HG02678 (cell line): ENCODE measurements around the gene NT5DC3.

Source experiments
- ATAC-seq: cut with Tn5 transposase; IDR thresholded peaks from one replicate; pipeline ENCODE4 v1.9.1; 2021; ENCODE audit warnings: mild to moderate bottlenecking, moderate library complexity; ENCODE audit not compliant: unreplicated experiment

Gene NT5DC3

DNA sequence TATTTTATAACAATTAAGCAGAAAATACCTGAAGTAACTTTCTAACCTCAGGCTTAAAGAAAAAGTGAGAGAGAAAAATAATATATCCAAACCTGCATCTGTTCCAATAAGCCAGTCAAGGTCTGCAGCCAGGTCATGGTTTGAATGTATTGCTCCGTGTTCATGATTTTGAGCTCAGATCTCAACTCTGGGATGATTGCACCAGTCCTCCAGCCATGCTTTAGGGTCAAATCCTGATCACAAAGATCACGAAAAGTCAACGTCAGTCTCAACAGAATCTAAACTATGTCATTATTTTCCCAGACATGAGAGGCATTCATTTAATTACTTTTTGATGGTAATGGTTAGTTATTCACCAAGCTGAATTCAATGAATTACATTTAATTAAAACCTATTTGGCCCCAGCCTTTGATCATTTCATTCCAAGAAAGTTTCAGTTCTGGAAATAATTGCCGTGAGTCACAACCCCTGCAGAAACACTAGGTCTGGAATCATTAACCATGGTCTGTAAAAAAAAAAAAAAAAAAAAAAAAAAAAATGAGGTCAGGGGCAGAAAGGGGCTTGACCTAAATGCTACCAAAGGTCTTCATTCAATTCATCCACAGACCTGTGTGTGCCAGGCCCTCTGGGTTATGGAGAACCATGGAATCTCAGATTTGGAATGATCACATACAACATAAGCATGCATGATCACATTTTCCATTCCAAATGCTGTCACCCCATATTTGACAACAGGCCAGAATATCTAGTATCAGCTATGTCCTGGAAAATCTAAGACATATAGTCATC lies 55.6 kb downstream of the NT5DC3 start:
- ATAC-seq: no peak

- no peak for ATAC-seq
Observed at GRCh38 chr12:103783744-103784664, 57.0 kb downstream of the NT5DC3 start.

- ATAC-seq: no peak
Observed at GRCh38 chr12:103782399-103782798, 58.6 kb downstream of the NT5DC3 start.

DNA sequence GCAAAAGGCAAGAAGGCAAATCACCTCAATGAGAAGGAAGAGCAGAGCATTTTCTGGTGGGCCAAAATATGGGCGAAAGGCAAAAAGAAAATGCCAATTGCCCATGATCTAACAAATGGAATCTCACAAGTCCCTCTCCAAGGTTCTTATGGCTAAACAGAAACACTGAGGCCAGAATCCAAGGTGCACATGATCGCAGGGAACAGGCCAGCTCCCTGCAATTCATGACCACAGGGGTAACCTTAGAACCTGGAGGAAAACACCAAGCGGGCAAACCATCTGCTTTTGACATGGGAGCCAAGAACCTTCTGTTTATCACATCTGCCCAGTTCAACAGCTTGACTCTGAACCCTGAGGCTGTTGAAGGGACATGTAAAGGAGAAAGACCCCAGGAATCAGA lies 60.0 kb downstream of the NT5DC3 start:
- no peak for ATAC-seq

DNA sequence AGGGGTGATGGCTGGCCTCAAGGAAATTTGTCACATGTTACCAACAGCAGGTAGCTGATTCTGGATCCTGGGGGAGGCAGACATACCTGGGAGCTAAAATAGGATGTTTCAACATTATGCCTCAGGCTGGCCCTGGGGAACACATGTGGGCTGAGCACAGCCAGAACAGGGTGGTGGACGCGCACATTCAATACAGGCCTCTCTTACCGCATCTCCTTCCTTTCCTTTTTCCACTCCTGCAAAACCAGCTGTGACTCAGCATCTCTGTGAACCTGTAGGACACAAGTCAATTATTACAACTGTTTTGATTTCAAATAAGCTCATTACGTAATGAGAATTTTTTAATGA lies 61.0 kb downstream of the NT5DC3 start:
- ATAC-seq: no peak

DNA sequence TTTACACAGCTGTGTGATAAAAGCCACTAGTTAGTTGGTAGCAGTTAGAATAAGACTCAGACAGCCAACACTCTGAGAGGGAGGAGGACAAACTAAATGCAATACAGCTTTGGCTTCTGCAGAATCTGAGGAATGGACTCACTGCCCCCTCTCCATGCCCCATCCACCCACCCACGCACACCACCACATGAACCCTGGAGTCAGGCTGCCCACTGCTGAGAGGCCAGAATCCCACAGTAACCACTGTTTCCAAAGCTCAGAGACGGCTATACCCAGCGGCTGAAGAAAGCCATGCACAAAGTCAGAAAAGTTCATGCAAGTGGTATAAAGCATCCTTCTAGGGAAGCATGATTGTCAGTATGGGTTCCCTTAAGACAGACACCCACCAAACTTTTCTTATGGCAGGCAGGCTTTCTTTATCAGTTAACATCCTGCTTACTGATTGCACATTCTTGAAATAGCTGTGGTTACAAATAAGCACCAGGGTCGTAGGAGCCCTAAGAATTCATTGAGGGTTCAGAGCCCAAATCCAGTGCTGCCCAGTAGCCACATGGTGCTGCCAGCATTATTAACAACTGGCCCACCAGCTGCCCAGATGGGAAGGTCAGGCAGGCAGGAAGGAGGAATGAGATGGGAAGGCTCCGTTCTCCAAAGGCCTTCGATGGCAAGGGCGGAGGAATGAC lies 61.5 kb downstream of the NT5DC3 start:
- no peak for ATAC-seq

GRCh38 chr12:103778781-103779180 lies 62.3 kb downstream of the NT5DC3 start:
- ATAC-seq: no peak

DNA sequence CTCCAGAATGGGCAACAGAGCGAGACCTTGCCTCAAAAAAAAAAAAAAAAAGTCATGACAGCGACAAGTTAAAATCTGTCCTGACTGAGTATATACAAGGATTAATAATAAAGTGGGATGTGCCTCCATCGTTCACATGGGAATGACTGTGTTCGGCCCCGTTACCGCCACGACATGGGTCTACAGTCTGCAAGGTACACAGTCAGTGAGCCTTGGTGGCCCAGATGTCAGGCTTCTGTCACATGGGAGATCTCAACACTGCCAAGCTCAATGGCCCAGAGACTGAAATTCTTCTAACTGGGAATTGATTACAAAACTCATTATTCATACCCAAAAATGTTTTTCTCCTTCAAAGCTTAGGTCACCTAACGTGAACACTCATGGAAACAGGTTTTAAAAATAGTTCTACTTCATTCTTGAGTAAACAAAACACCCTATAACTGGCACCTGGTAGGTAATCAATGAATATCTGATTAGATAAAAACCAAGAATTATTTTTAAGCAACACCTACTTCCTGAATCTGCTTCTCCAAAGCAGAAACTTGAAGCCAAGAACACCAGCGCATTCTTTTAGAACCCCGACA lies 66.0 kb downstream of the NT5DC3 start:
- no peak for ATAC-seq

DNA sequence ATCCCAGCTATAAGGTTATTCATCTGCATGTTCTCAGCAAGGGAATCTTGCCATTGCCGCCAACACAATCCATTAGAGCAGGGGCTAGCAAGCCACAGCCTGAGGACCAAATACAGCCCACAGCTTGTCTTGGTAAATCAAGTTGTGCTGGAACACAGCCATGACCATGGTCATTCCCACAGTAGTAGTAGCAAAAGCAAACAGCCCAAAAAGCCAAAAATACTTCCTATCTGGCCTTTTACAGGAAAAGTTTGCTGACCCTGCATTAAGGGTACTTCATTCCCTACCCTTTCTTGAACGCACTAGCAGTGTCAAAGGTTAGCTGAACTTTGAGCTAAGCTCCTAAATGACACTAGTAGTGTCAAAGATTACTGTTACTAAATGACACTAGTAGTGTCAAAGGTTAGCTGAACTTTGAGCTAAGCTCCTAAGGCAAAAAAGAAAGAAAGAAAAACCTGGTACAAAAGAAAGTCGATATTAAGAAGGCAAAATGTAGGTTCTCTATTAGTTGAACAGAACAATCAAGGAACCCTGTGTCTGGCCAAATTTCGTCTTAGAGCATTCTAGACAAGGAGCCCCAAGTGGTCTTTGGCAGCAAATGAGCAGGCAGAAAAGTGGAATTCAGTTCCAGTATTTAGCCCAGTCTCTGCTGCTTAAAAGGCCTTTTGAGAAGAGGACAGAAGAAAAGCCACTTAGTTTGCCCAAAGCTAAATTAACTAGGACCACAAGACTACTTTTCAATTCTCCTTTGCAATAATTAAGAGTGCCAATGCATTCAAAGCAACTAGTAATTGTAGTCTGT lies 67.7 kb downstream of the NT5DC3 start:
- no peak for ATAC-seq

DNA sequence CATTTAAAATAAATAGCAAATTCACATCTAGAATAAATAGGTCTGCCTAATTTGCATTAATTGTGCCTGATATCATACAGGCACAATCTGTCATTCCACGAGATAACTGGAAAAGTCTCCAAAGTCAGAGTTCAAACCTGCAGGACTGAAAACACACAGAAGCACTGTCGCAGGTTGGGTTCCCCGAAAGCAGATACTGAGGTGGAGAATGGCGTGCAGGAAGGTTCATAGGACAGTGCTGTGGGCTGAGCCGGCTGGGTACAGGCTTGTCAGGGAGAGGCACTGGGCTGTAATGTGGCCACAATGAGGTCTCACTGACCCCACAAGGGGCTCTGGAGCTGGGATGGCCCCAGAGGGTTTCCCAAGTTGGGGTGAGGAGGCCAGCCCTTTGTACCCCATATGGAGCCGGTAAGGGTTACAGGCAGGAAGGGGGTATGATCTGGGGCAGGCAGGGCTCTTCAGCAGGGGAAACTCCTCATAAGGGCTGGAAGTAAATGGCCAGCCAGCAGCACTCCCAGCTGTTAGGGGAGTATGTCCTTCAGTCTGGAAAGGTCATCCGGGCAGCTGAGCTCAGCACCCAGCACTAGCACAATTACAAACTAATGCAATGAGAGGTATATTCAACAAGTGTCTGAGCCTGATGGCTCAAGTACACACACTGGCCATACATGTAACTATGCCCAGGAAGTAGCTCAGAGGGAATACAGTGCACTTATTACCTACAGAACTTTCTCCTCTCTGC lies 68.5 kb downstream of the NT5DC3 start:
- ATAC-seq: no peak

- no peak for ATAC-seq
Observed at GRCh38 chr12:103771466-103771865, 69.6 kb downstream of the NT5DC3 start.

- no peak for ATAC-seq
Observed at GRCh38 chr12:103769240-103769945, 71.6 kb downstream of the NT5DC3 start.

GRCh38 chr12:103768467-103769123 lies 72.4 kb downstream of the NT5DC3 start:
- no peak for ATAC-seq

DNA sequence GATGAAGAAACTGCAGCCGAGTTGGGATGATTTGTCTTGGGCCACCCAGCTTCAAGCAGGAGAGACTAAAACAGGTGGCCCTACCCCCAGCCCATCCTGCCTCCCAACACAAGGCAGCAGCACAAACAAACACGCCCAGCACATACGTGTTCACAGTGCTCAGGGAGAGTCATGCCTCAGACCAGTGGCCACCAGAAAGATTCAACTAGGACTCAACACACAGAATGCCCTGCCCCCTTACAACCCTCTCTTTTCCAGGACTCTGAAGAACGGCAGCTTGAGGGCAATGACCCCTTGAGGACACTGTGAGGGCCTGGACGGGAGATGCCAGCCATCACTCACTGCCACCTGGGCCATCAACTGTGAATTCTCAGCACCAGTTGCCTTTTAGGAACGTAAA lies 75.0 kb downstream of the NT5DC3 start:
- ATAC-seq: no peak

- no peak for ATAC-seq
Observed at GRCh38 chr12:103765322-103765721, 75.7 kb downstream of the NT5DC3 start.

GRCh38 chr12:103762473-103762872 lies 78.6 kb downstream of the NT5DC3 start:
- no peak for ATAC-seq

- no peak for ATAC-seq
Observed at GRCh38 chr12:103758310-103759089, 82.5 kb downstream of the NT5DC3 start.

DNA sequence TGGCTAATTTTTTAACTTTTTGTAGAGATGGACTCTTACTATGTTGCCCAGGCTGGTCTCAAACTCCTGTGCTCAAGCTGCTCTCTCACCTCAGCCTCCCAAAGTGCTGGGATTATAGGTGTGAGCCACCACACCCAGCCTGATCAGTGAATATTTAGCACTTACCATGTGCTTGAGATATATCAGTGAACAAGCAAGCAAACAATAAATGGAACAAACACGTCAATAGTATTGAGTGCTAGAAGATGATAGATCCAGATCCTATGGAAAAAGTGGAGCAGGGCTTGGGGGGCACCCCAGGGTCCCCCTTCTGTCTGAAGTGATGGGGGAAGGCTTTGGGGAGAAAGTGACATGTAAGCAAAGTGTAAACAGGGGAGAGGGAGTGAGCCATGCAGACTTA lies 83.8 kb downstream of the NT5DC3 start:
- no peak for ATAC-seq
